ENCODE measurements around the gene PCK2. TPM values are rescaled to one million over a fixed set of nuclear protein-coding genes. Genes with fewer than 3 reads are reported as not detected.

Gene PCK2
- total and polyA plus RNA-seq, 2 of the 13 experiments (the other 11 are each of a cell fraction or from before 2014, with no cell fraction given) = 129 to 272 TPM

- no peak for TF ChIP-seq ZNF414 (CRISPR knock-in tag; IDR thresholded peaks at IDR 0.05)
- no peak for TF ChIP-seq ZNF646 (CRISPR knock-in tag; IDR thresholded peaks at IDR 0.05)
- TF ChIP-seq ZNF326 (CRISPR knock-in tag; IDR thresholded peaks at IDR 0.05; ENCODE audit: borderline replicate concordance) = peak; percentile 58; the same call in 1 of the 2 replicates
- TF ChIP-seq NFAT5 (CRISPR knock-in tag; IDR thresholded peaks at IDR 0.05) = peak; percentile 59; the same call in 1 of the 2 replicates
- TF ChIP-seq ZNF143 (CRISPR knock-in tag; IDR thresholded peaks at IDR 0.05) = 0 out of 2 replicates have a peak, but pooled peaks have one; percentile 37
- no peak for TF ChIP-seq PATZ1 (CRISPR knock-in tag; IDR thresholded peaks at IDR 0.05)
- no peak for TF ChIP-seq ZNF3 (CRISPR knock-in tag; IDR thresholded peaks at IDR 0.05)
- no peak for TF ChIP-seq SIX1 (CRISPR knock-in tag; IDR thresholded peaks at IDR 0.05; ENCODE audit: borderline replicate concordance)
- no peak for TF ChIP-seq HDAC6 (IDR thresholded peaks at IDR 0.05; ENCODE audit: low read depth, low read length)
- no peak for TF ChIP-seq IKZF1 (IDR thresholded peaks at IDR 0.05)
- no peak for TF ChIP-seq FOXC1 (CRISPR knock-in tag; IDR thresholded peaks at IDR 0.05; ENCODE audit: borderline replicate concordance)
- no peak for TF ChIP-seq SYNCRIP (IDR thresholded peaks at IDR 0.05; ENCODE audit: insufficient read depth, low read depth, low read length)
- TF ChIP-seq ZNF24 (IDR thresholded peaks at IDR 0.05) = no peak
- TF ChIP-seq ZNF549 (CRISPR knock-in tag; IDR thresholded peaks at IDR 0.05) = no peak
- no peak for TF ChIP-seq ISL2 (CRISPR knock-in tag; IDR thresholded peaks at IDR 0.05)
- no peak for TF ChIP-seq ZNF841 (CRISPR knock-in tag; IDR thresholded peaks at IDR 0.05; ENCODE audit: borderline replicate concordance)
Observed at GRCh38 chr14:24096545-24097181, 2.6 kb downstream of the PCK2 start (continued).
